ENCODE data around the gene CCDC87.

DNA sequence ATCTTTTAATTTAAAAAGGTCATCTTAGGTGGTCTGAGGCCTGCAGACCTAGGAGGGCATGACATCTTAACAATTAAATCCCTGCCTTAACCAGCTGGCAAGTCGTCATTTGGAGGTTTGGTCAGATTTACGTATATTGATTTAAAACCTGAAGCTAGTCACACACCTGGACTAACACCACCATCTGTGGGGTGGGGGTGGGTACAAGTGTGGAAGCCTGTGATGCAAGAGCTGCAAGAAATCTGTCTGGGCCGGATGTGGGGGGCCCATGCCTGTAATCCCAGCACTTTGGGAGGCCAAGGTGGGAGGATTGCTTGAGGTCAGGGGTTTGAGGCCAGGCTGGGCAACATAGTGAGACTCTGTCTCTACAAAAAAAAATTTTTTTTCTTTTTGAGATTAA is 11.6 kb downstream of the CCDC87 start:
- TF ChIP-seq, protein P1, sequence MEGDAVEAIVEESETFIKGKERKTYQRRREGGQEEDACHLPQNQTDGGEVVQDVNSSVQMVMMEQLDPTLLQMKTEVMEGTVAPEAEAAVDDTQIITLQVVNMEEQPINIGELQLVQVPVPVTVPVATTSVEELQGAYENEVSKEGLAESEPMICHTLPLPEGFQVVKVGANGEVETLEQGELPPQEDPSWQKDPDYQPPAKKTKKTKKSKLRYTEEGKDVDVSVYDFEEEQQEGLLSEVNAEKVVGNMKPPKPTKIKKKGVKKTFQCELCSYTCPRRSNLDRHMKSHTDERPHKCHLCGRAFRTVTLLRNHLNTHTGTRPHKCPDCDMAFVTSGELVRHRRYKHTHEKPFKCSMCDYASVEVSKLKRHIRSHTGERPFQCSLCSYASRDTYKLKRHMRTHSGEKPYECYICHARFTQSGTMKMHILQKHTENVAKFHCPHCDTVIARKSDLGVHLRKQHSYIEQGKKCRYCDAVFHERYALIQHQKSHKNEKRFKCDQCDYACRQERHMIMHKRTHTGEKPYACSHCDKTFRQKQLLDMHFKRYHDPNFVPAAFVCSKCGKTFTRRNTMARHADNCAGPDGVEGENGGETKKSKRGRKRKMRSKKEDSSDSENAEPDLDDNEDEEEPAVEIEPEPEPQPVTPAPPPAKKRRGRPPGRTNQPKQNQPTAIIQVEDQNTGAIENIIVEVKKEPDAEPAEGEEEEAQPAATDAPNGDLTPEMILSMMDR (IDR thresholded peaks at IDR 0.05; ENCODE audit: low read depth, low read length), result no peak
- no peak for TF ChIP-seq EZH2phosphoT487 (IDR thresholded peaks at IDR 0.05; ENCODE audit: low read depth)

Measured in OCI-LY3 (cell line).